ENCODE results near the gene NR1I3.
"Not testable (repeated sequence)": the region's sequence is repeated elsewhere in the genome, so short reads cannot be mapped to it uniquely, and the experiment has no call there.

Gene NR1I3

DNA sequence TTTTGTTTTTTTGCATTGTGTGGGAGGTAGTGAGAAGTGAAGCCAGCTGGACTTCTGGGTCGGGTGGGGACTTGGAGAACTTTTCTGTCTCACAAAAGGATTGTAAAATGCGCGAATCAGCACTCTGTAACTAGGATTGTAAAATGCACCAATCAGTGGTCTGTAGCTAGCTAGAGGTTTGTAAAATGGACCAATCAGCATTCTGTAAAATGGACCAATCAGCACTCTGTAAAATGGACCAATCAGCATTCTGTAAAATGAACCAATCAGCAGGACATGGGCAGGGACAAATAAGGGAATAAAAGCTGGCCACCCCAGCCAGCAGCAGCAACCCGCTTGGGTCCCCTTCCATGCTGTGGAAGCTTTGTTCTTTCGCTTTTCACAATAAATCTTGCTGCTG is 12.1 kb upstream of the NR1I3 start:
- not testable (repeated sequence) for DNase-seq

DNA sequence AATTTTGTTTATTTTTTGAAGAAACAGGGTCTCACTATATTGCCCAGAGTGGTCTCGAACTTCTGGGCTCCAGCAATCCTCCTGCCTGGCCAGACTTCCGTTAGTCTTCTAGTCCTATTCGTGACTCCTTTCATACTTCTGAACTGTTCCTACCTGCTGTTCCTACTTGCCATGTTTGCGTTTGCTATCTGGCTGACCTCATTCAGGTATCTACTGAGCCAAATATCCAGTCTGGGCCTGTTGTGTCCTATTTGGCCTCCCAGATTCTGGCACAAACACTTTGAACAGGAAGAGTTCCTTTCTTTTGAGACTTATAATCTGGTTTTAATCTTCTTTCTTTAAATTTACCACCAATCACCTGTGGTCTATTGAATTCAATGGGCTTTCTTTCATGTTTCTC is 6.9 kb upstream of the NR1I3 start:
- no peak for DNase-seq

GRCh38 chr1:161242313-161242712 is 4.3 kb upstream of the NR1I3 start:
- DNase-seq, result no peak

DNA sequence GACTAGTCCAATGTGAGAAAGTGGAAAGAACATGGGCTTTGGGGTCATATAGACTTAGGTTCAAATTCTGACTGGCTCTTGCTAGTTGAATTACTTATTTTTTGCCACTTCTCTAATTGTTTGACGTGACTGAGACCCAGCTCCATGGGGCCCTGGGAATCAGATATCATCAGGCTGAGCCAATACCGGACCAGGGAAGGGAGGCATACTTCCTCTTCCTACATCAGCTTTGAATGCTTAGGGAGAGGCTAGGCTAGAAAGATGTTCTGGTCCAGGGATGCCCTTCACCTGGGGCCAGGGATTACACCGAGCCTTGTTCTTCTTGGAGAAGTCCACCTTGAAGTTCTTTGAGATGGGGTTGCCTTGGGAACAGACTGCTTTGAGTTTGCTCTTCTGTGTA is 3.7 kb upstream of the NR1I3 start:
- no peak for DNase-seq

- no peak for DNase-seq
These were observed 1.8 kb downstream of the NR1I3 start for GRCh38 chr1:161235957-161236775.

DNA sequence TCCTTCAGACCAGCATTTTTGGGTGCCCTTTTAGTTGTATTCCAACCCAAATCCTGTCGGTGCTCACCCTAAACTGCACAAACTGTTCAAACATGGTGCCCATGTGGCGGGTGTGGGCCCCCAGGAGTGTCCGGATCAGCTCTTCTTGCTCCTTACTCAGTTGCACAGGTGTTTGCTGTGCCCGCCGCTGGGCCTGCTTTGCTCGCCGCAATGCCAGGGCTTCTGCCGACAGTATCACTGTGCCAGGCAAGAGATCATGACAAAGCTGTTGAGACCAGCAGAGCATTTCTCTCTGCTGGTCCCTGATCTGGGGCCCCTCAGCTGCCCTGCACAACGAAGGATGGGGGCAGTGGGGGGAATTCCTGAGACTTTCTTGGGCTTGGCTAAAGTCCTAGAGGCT is 4.9 kb downstream of the NR1I3 start:
- DNase-seq, result no peak

DNA sequence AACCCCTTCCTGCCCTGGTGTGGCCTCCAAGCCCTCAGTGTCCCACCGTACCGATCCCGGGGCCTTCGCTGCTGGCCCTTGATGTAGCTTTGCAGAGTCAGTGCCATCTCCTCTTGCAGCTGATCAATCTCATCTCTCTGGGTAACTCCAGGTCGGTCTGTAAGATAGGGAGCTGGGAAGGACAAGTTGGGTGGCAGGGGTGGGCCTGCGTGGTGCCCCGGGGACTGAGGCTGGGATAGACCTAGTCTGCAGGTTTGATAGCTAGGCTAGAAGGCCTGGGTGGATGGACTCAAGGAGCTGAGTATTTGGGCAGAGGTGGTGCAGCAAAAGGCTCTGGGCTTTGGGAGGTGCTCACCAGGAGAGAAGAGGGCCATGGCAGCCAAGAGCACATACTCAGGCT is 7.2 kb downstream of the NR1I3 start:
- DNase-seq, result no peak

GRCh38 chr1:161229896-161230295 is 8.1 kb downstream of the NR1I3 start:
- DNase-seq, result no peak

- no peak for DNase-seq
These were observed 10.0 kb downstream of the NR1I3 start for GRCh38 chr1:161228032-161228431.

DNA sequence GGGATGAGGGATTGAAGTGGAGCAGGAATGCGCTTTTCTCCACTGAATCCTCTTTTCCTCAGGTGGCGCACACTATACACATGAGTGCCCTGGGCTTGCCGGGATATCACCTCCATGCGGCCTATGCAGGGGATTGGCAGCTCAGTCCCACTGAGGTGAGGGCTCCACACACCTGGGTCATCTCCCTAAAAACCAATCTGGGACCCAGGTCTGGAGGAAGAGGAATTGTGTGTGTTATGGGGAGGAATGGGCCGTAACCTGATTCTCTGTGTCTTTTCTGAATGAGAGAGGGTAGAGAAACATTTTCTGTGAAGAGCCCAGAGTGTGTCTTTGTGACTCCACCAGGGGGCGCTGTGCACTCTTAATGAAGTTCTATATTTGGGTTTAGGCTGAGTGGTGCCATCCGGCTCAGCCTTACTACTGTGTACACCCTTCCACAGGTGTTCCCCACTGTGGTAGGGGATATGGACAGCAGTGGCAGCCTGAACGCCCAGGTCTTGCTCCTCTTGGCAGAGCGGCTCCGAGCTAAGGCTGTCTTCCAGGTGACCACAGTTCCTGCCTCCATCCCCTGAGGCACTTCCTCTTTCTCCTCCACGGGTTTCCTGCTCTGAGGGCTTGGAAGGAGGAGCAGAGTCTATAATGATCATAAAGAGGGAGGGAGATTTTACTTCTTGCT is 10.7 kb downstream of the NR1I3 start:
- DNase-seq, result peak; percentile 91 to 92

- no peak for DNase-seq
These were observed 11.2 kb downstream of the NR1I3 start for GRCh38 chr1:161226759-161227158.

DNA sequence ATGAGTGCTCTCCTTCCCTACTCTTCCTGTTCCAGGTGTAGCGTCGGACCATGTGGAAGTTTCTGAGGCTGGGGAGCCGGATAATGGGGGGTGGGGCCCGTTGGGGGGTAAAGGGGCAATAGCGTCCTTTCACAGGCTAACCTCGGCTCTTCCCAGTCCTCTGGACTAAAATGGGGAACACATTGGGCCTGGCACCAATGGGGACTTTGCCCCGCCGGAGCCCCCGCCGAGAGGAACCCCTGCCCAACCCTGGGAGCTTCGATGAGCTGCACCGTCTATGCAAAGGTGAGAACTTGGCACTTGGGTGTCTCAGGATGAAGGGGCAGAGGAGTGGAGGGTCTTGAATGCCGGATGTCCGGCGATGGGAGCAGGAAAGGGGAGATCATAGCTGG is 11.7 kb downstream of the NR1I3 start:
- peak; percentile 38 to 44 for DNase-seq

GRCh38 chr1:161225534-161226319 is 12.3 kb downstream of the NR1I3 start, which contains the start of gene TOMM40L:
TSS of gene TOMM40L (plus strand) at chr1:161226060. CDS start at chr1:161226490, 430 bp downstream.
- DNase-seq, result peak; percentile 91 to 92

- DNase-seq, result no peak
These were observed 12.8 kb downstream of the NR1I3 start for GRCh38 chr1:161225178-161225533.

GRCh38 chr1:161224695-161225087 is 13.3 kb downstream of the NR1I3 start:
- DNase-seq, result not testable (repeated sequence)

- DNase-seq, result no peak
These were observed 14.0 kb downstream of the NR1I3 start for GRCh38 chr1:161223805-161224694.

DNA sequence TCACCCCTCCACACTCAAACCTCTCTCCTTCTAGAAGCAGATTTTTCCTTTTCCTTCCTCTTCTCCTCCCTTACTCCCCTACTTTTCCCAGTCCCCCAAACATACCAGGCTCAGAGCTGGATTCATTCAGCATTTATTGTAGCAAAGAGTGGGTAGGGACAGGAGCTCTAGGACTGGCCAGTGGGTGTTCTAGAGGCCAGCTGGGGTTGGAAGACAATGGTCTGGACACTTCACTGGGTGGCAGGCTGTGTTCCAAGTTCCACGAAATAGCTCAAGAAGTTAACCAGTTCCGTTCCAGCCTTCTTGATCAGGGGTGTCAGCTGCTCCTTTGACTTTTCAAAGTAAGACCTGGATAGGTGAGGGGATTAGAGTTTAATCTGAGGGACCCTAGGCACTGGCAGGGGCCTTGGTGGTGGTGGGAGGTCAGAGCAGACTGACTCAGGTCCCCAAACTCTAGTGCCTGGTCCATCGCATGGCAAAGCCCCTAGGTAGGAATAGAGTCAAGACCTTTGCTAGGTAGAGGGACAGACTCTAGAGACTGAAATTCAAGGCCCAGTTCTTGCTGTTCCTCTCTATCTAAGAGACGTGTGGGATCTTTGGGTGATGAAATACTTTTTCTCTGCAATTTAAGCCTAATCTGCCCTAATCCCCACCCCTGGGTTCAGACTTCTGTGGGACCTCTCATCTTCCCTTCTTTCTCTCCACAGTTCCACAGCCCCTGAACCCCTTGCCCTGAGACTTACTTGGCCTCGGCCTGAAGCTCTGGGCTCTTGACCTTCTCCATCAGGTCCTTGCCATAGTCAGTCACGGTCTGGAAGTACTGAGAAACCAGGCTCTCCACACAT is 15.6 kb downstream of the NR1I3 start:
- DNase-seq, result no peak

DNA sequence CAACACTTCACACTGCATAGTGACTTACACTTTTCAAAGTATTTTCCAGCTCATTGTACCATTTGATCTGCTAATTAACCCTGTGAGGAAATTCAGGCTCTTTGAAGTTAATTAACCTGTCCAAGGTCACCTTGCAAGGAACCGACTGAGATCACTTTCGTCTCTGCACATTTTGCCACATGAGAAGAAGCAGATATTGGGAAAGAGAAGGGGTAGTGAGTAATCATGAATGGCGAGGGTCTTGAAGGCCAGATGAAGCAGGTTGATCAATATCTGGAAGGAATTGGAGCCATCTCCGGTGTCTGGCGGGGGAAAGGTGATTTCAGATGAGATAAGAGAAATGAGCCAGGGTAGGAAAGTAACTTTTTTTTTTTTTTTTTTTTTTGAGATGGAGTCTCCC is 18.0 kb downstream of the NR1I3 start:
- DNase-seq, result no peak

GRCh38 chr1:161219078-161219892 is 18.7 kb downstream of the NR1I3 start:
- DNase-seq, result no peak

GRCh38 chr1:161218301-161219077 is 19.5 kb downstream of the NR1I3 start:
- no peak for DNase-seq

Data from activated T-cell treated with anti-CD3 and anti-CD28 coated beads, Interleukin-2, amount 50 U/mL, for 48 hours (primary cell).